ENCODE results near the gene SEZ6L2.

The SEZ6L2 gene

GRCh38 chr16:29850998-29851397 is 48.4 kb downstream of the SEZ6L2 start:
- DNase-seq (ENCODE audit: low read depth) = no peak
- no peak overlapping the region for H3K4me3 ChIP-seq (ENCODE audit: low read depth, low read length)
- TF ChIP-seq CTCF (IDR thresholded peaks at IDR 0.05; ENCODE audit: control insufficient read depth, extremely low read depth, insufficient read depth) = no peak

- TF ChIP-seq CTCF (IDR thresholded peaks at IDR 0.05; ENCODE audit: control insufficient read depth, extremely low read depth, insufficient read depth) = no peak
- DNase-seq (ENCODE audit: low read depth) = no peak
- no peak overlapping the region for H3K4me3 ChIP-seq (ENCODE audit: low read depth, low read length)
Measured at GRCh38 chr16:29849505-29849904, 49.8 kb downstream of the SEZ6L2 start.

- no peak overlapping the region for H3K4me3 ChIP-seq (ENCODE audit: low read depth, low read length)
- DNase-seq (ENCODE audit: low read depth) = no peak
- peak; percentile 52 for TF ChIP-seq CTCF (IDR thresholded peaks at IDR 0.05; ENCODE audit: control insufficient read depth, extremely low read depth, insufficient read depth)
Measured at GRCh38 chr16:29848420-29849297, 50.7 kb downstream of the SEZ6L2 start.

GRCh38 chr16:29845656-29846055 is 53.7 kb downstream of the SEZ6L2 start:
- no peak overlapping the region for H3K4me3 ChIP-seq (ENCODE audit: low read depth, low read length)
- DNase-seq (ENCODE audit: low read depth) = no peak
- no peak for TF ChIP-seq CTCF (IDR thresholded peaks at IDR 0.05; ENCODE audit: control insufficient read depth, extremely low read depth, insufficient read depth)

GRCh38 chr16:29844575-29845331 is 54.6 kb downstream of the SEZ6L2 start:
- H3K4me3 ChIP-seq (ENCODE audit: low read depth, low read length) = no peak overlapping the region
- DNase-seq (ENCODE audit: low read depth) = no peak
- no peak for TF ChIP-seq CTCF (IDR thresholded peaks at IDR 0.05; ENCODE audit: control insufficient read depth, extremely low read depth, insufficient read depth)

- no peak for TF ChIP-seq CTCF (IDR thresholded peaks at IDR 0.05; ENCODE audit: control insufficient read depth, extremely low read depth, insufficient read depth)
- no peak for DNase-seq (ENCODE audit: low read depth)
- no peak overlapping the region for H3K4me3 ChIP-seq (ENCODE audit: low read depth, low read length)
Measured at GRCh38 chr16:29843931-29844330, 55.4 kb downstream of the SEZ6L2 start.
